K562 (cell line): ENCODE measurements around the gene TRMT2B. TPM values are rescaled to one million over a fixed set of nuclear protein-coding genes. Genes with fewer than 3 reads are reported as not detected.

Experiments
- ATF1 ChIP-seq, 2 experiments: fragments of 450-650 bp in 1 of 2; IDR thresholded peaks; 2 replicates each; pipeline ENCODE4 v1.6.1; 2016; ENCODE audit warnings: missing compliant biosample characterization in 1 of 2, missing genetic modification characterization in 1 of 2
- CBX8 ChIP-seq: fragments of 200-600 bp; sonication (generic); IDR thresholded peaks from 2 replicates; pipeline ENCODE4 v1.6.1; 2012; ENCODE audit warnings: borderline replicate concordance, mixed run types, low read depth, mild to moderate bottlenecking, moderate library complexity, mixed read lengths, low read length, control low read depth, inconsistent platforms; ENCODE audit not compliant: poor library complexity, severe bottlenecking; ENCODE audit errors: extremely low read depth
- ILK ChIP-seq: fragments of 450-650 bp; IDR thresholded peaks from 2 replicates; pipeline ENCODE4 v1.6.1; 2016; ENCODE audit warnings: missing genetic modification characterization, low read depth, mild to moderate bottlenecking, missing compliant biosample characterization, moderate library complexity, borderline replicate concordance
- KDM5B ChIP-seq: fragments of 200-600 bp; sonication (generic); IDR thresholded peaks from 2 replicates; pipeline ENCODE4 v1.6.1; 2012; ENCODE audit warnings: low read depth, mild to moderate bottlenecking, moderate library complexity, low read length, control low read depth, inconsistent platforms; ENCODE audit not compliant: insufficient replicate concordance
- L3MBTL2 ChIP-seq: fragments of 450-650 bp; IDR thresholded peaks from 2 replicates; pipeline ENCODE4 v1.6.1; 2016; ENCODE audit warnings: mild to moderate bottlenecking, moderate library complexity
- MEF2D ChIP-seq: conservative IDR thresholded peaks from 2 replicates; pipeline ENCODE4 v1.6.1; 2016; ENCODE audit warnings: low read depth, missing genetic modification characterization, missing compliant biosample characterization
- NFE2 ChIP-seq: IDR thresholded peaks from 2 replicates; pipeline ENCODE4 v1.6.1; 2014; ENCODE audit warnings: antibody characterized with exemption, low read depth
- PHF20 ChIP-seq: fragments of 450-650 bp; IDR thresholded peaks from 2 replicates; pipeline ENCODE4 v1.6.1; 2018; ENCODE audit not compliant: partially characterized antibody
- PHF8 ChIP-seq: fragments of 200-600 bp; sonication (generic); IDR thresholded peaks from 2 replicates; pipeline ENCODE4 v1.6.1; 2012; ENCODE audit warnings: mixed run types, mild to moderate bottlenecking, inconsistent platforms, low read length, moderate library complexity, borderline replicate concordance
- PML ChIP-seq: IDR thresholded peaks from 2 replicates; pipeline ENCODE4 v1.6.1; 2012; ENCODE audit warnings: low read length, inconsistent platforms
- POLR2H ChIP-seq: IDR thresholded peaks from 2 replicates; pipeline ENCODE4 v1.6.1; 2016; ENCODE audit warnings: missing genetic modification characterization, low read depth, mild to moderate bottlenecking, control low read depth, missing compliant biosample characterization, moderate library complexity
- PURB ChIP-seq: sonication (generic); formaldehyde crosslinking; IDR thresholded peaks from 2 replicates; pipeline ENCODE4 v1.9.0; 2021; ENCODE audit warnings: low read depth, mild to moderate bottlenecking, missing genetic modification reagents
- RBM17 ChIP-seq: fragments of 200-400 bp; formaldehyde crosslinking; IDR thresholded peaks from 2 replicates; pipeline ENCODE4 v1.6.1; 2017; ENCODE audit warnings: low read depth, mild to moderate bottlenecking, low read length, borderline replicate concordance
- SAFB2 ChIP-seq: fragments of 200-400 bp; formaldehyde crosslinking; IDR thresholded peaks from 2 replicates; pipeline ENCODE4 v1.6.1; 2018; ENCODE audit warnings: borderline replicate concordance, low read length, low read depth, moderate library complexity; ENCODE audit not compliant: severe bottlenecking
- SNRNP70 ChIP-seq: fragments of 200-400 bp; formaldehyde crosslinking; optimal IDR thresholded peaks from 2 replicates; pipeline ENCODE3; 2017; ENCODE audit warnings: low read depth, low read length
- TBP ChIP-seq: optimal IDR thresholded peaks from 2 replicates; pipeline ENCODE3; 2011; ENCODE audit warnings: low read depth, low read length, improper control_type of control experiment
- ZNF134 ChIP-seq: fragments of 250-450 bp; sonication (Bioruptor Pico); conservative IDR thresholded peaks from 2 replicates; pipeline ENCODE4 v1.4.0; 2020
- ZNF263 ChIP-seq: sonication (generic); formaldehyde crosslinking; IDR thresholded peaks from 2 replicates; pipeline ENCODE4 v1.8.0; 2022; ENCODE audit warnings: mild to moderate bottlenecking, missing genetic modification reagents, borderline replicate concordance
- ZNF280B ChIP-seq: fragments of 250-450 bp; sonication (Bioruptor Pico); IDR thresholded peaks from 2 replicates; pipeline ENCODE4 v1.5.1; 2021; ENCODE audit warnings: mild to moderate bottlenecking
- polyA plus RNA-seq, 8 experiments: library from polyadenylated mRNA; depleted of rRNA in 4 of 8; stranded (reverse) in 5 of 8; unstranded in 3 of 8; fragments of >200 nt; fragmentation: Nextera tagmentation in 2 of 8; fragmentation: Illumina TruSeq in 1 of 8; extraction: Ambion mirVana in 2 of 8; extraction: Trizol in 1 of 8; gene quantifications; 2 replicates each; pipeline versions ENCODE4 v1.2.1 to v1.2.3, GENCODE V29; 2011 to 2014; ENCODE audit warnings: inconsistent platforms in 1 of 8, missing spikeins in 1 of 8
- total RNA-seq, 7 experiments: library from RNA; depleted of rRNA in 6 of 7; stranded (reverse); fragments of >200 nt in 6 of 7; fragmentation: Illumina TruSeq in 2 of 7; extraction: Trizol in 2 of 7; gene quantifications; 2 replicates each; pipeline versions ENCODE4 v1.2.1 to v1.2.3, GENCODE V29; 2011 to 2021; ENCODE audit warnings: low replicate concordance in 1 of 7

TRMT2B gene
- total and polyA plus RNA-seq, 9 of the 15 experiments (the other 6 are each of a cell fraction or from before 2014, with no cell fraction given) = 3.9 to 23.4 (median 18.1) TPM

GRCh38 chrX:101051549-101052302 is at the start of gene TRMT2B (continued):
- TF ChIP-seq SNRNP70 (no peak), CBX8 (no peak), ZNF280B (CRISPR knock-in tag) (no peak), POLR2H (tag) (0 out of 2 replicates have a peak, but pooled peaks have one; percentile 54), ILK (tag) (no peak), ZNF134 (CRISPR knock-in tag) (0 out of 2 replicates have a peak, but pooled peaks have one; percentile 13), ATF1 (CRISPR knock-in tag; IDR thresholded peaks at IDR 0.05) (no peak), ATF1 (tag; IDR thresholded peaks at IDR 0.05) (peak; percentile 70), MEF2D (tag) (no peak), RBM17 (no peak), PHF20 (peak; percentile 71), PML (no peak), TBP (peak; percentile 30), KDM5B (peak; percentile 68), SAFB2 (no peak), PURB (CRISPR knock-in tag) (no peak), ZNF263 (no peak), PHF8 (peak; percentile 65), L3MBTL2 (peak; percentile 92), NFE2 (peak; percentile 73)
